Cerebellar nuclear complex (tissue), 1 donor: Measurements from ENCODE around the gene L3HYPDH.

Experiments used
- DNase-seq, 2 experiments: peaks; one replicate each; lab custom pipeline; 2025; lab: John Stamatoyannopoulos, UW

L3HYPDH gene

GRCh38 chr14:59483819-59484638 lies at the start of gene L3HYPDH, which contains the start of gene JKAMP:
Gene L3HYPDH (minus strand): TSS chr14:59484408. CDS start chr14:59484316, 92 bp downstream.
Gene JKAMP (plus strand): TSS chr14:59484517. CDS start chr14:59484590, 73 bp downstream.
- peak; percentile 11 to 84 for DNase-seq

GRCh38 chr14:59532419-59532818 lies 48.2 kb upstream of the L3HYPDH start:
- no peak for DNase-seq

GRCh38 chr14:59530349-59530748 lies 46.1 kb upstream of the L3HYPDH start:
- DNase-seq: no peak

GRCh38 chr14:59529189-59529588 lies 45.0 kb upstream of the L3HYPDH start:
- peak; percentile 42 to 78 for DNase-seq

- no peak for DNase-seq
These were observed 36.0 kb upstream of the L3HYPDH start for GRCh38 chr14:59520224-59520623.

GRCh38 chr14:59511916-59512575 lies 27.8 kb upstream of the L3HYPDH start:
- DNase-seq: no peak

GRCh38 chr14:59510966-59511365 lies 26.8 kb upstream of the L3HYPDH start:
- DNase-seq: no peak

- DNase-seq: no peak
These were observed 25.8 kb upstream of the L3HYPDH start for GRCh38 chr14:59510001-59510400.

GRCh38 chr14:59509101-59509500 lies 24.9 kb upstream of the L3HYPDH start:
- DNase-seq: no peak

GRCh38 chr14:59507752-59508103 lies 23.5 kb upstream of the L3HYPDH start:
- DNase-seq: no peak

GRCh38 chr14:59507063-59507751 lies 23.0 kb upstream of the L3HYPDH start:
- peak in 1 of 2 experiments; percentile 65 for DNase-seq

GRCh38 chr14:59503256-59503655 lies 19.0 kb upstream of the L3HYPDH start:
- DNase-seq: no peak

GRCh38 chr14:59500732-59501131 lies 16.5 kb upstream of the L3HYPDH start:
- no peak for DNase-seq

- no peak for DNase-seq
These were observed 8.2 kb upstream of the L3HYPDH start for GRCh38 chr14:59492384-59492783.

- DNase-seq: no peak
These were observed 6.5 kb upstream of the L3HYPDH start for GRCh38 chr14:59490756-59491155.

GRCh38 chr14:59484639-59485175 lies 499 bp upstream of the L3HYPDH start:
- DNase-seq: no peak

GRCh38 chr14:59483363-59483762 lies 845 bp downstream of the L3HYPDH start:
- no peak for DNase-seq

- no peak for DNase-seq
These were observed 1.5 kb downstream of the L3HYPDH start for GRCh38 chr14:59482541-59483331.

GRCh38 chr14:59481871-59482540 lies 2.2 kb downstream of the L3HYPDH start:
- no peak for DNase-seq

- no peak for DNase-seq
These were observed 2.8 kb downstream of the L3HYPDH start for GRCh38 chr14:59481407-59481806.

- no peak for DNase-seq
These were observed 4.0 kb downstream of the L3HYPDH start for GRCh38 chr14:59480166-59480565.
